HG02973 (cell line): ENCODE measurements around the gene SLCO2A1.

ENCODE experiments used
- ATAC-seq: cut with Tn5 transposase; IDR thresholded peaks from one replicate; pipeline ENCODE4 v1.9.1; 2021; ENCODE audit warnings: moderate library complexity; ENCODE audit not compliant: unreplicated experiment

Gene SLCO2A1

DNA sequence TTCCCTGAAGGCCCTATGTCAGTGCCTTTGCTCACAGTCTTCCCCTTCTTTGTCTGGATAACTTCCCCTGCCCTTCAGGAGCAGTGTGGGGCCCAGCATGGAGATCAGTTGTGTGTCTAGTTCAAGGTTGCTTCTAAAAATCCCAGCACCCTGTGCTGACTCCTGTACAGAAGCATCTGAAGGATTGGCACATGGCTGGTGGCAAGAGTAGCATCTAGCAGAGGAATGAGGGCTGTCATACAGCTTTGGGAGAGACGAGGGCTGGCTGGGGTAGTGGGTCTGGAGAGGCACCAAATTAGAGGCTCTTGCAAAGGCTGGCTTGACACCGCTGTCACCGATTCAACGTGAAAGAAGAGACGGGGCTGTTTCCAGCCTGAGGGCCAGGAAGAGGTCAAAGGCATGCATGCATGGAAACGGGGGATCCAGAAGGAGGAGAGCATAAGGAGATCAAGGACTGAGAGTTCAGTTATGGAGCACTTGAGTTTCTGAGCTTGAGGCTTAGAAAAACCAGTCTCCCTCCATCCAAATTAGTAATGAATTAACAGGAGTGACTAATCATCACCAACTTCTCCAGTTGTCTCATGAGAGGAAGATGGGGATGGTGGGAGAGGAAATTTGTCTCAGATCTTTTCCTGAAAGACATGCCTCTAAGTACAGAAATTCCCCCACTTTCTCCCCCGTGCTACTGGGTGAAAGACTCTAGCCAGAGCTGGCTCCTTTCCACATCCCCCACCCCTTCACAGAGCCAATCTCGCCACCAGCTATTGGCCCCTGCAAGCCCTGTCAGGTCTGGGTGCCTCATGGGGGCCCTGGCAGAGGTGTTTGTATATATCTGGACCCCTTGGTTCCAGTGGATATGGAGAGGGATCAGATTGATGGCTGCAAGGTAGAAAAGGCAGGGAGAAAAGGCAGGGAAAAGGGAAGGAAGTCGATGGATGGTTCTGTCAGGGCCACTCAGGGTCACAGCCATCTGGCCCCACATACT, 45.9 kb downstream of the SLCO2A1 start:
- no peak for ATAC-seq

- ATAC-seq: no peak
These were observed 46.6 kb downstream of the SLCO2A1 start for GRCh38 chr3:133983126-133983525.

DNA sequence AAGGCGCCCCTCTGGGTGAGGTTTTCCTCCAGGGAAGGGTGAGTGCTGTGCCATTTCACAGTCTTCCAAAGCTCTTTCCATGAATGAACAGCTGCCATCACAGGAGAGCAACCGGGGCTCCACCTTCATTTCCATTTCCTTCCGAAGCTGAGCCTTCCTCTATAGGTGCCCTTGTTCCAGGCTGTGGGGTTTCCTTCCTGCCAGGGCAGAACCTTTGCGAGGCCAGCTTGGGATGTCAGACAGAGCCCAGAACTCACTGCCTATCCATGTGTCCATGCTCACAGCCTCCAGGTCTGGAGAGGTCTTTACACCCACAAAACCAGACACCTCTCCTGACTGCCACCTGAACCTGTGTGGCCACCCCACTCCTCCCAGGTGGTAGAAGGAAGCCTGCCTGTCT, 49.2 kb downstream of the SLCO2A1 start:
- no peak for ATAC-seq

- no peak for ATAC-seq
These were observed 49.7 kb downstream of the SLCO2A1 start for GRCh38 chr3:133980035-133980434.

GRCh38 chr3:133979553-133979952, 50.2 kb downstream of the SLCO2A1 start:
- ATAC-seq: no peak

GRCh38 chr3:133977568-133977967, 52.2 kb downstream of the SLCO2A1 start:
- ATAC-seq: no peak

- ATAC-seq: no peak
These were observed 56.3 kb downstream of the SLCO2A1 start for GRCh38 chr3:133973249-133973980.

DNA sequence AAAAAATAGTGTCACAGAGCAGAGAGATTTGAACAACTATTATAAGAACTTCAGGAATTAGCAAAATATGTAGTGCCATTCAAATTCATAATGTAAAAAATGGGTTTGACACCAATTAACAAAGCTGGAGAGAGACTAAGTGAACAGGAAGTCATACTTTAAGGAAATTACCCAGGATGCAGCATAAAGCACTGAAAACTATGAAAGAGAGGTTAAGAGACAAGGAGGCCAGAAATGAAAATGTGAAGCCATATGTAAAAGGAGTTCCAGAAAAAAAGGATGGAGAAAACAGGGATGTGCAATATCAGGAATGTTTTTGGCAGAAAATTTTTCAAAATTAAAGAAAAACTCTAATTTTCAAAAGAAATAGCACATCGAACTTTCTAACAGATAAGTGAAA, 57.6 kb downstream of the SLCO2A1 start:
- ATAC-seq: no peak

- no peak for ATAC-seq
These were observed 58.8 kb downstream of the SLCO2A1 start for GRCh38 chr3:133970916-133971315.

- ATAC-seq: no peak
These were observed 59.4 kb downstream of the SLCO2A1 start for GRCh38 chr3:133970339-133970738.

- ATAC-seq: no peak
These were observed 61.5 kb downstream of the SLCO2A1 start for GRCh38 chr3:133967992-133968892.

DNA sequence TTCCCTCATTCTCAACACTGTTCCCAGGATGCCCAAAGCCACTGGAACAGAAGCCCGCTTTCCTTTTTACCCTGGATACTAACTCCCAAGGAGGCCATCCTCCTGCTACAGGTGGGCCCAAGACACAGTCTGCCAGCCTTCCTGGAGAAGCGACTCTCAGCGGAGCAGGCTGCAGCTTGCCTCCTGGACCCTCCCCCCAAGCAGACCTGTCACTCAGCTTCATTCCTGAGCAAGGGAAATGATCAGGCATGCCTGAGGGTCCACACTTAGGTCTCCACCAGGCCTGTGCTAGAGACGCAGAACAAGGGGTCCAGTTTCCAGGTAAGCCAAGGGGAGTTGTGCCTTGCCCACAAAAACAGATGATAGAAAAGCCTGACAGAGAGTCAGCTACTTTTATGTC, 62.8 kb downstream of the SLCO2A1 start:
- no peak for ATAC-seq

GRCh38 chr3:133965906-133966305, 63.8 kb downstream of the SLCO2A1 start:
- ATAC-seq: no peak

DNA sequence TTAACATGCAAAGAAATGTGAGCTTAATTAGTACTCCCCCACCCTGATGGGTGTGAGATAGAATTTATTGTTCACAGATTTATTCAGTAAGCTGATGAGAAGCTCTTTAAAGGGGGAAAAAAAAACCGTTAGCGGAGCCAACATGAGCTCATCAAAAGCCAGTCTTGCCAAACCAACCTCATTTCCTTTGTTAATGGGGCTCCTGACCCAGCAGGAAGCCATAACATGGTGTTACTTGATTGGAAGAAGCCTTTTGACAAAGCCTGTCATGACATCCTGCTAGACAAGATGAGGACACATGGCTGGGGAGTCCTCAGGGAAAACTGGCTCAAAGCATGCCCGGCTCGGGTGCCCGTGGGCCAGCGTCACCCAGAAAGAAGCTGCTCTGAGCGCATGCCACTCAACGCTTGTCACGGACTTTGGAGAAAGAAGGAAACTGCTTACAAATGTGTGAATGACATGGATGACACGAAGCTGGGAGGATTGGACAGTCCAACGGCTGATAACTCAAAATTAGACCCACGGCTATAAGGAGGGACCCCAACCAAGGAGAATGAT, 64.6 kb downstream of the SLCO2A1 start:
- ATAC-seq: no peak

- ATAC-seq: no peak
These were observed 65.2 kb downstream of the SLCO2A1 start for GRCh38 chr3:133964547-133964946.

- no peak for ATAC-seq
These were observed 65.9 kb downstream of the SLCO2A1 start for GRCh38 chr3:133963657-133964396.

DNA sequence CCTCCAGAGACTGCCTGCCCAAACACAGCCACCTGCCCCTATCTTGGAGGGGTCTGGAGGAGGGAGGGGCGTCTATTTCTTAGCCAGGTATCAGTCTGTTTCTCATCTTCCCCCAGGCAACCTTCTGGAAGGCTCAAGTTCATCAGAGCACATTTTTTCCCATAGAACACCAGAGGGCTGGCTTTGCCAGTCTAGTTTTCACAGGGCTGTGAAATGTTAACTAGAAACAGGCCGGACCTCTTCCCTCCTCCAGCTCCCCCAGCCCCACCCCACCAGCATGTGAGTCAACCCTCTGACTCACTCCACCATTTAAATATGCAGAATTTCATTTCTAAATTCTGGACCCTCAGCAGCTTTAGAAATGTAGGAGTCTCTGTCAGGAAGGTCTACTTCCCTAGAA, 66.9 kb downstream of the SLCO2A1 start:
- ATAC-seq: no peak

- no peak for ATAC-seq
These were observed 71.5 kb downstream of the SLCO2A1 start for GRCh38 chr3:133958071-133958805.

GRCh38 chr3:133956982-133957381, 72.7 kb downstream of the SLCO2A1 start:
- no peak for ATAC-seq
